SIG-M5 (cell line): ENCODE results near the gene UBXN4.
"Not testable (repeated sequence)": the region's sequence is repeated elsewhere in the genome, so short reads cannot be mapped to it uniquely, and the experiment has no call there.

Experiments used
- DNase-seq: peaks from one replicate; lab custom pipeline; 2025; lab: John Stamatoyannopoulos, UW

Gene UBXN4

GRCh38 chr2:135768863-135769262 is 27.2 kb downstream of the UBXN4 start:
- DNase-seq, result no peak

GRCh38 chr2:135773319-135773718 is 31.7 kb downstream of the UBXN4 start:
- DNase-seq, result no peak

- no peak for DNase-seq
These were observed 32.3 kb downstream of the UBXN4 start for GRCh38 chr2:135773917-135774316.

- no peak for DNase-seq
These were observed 33.8 kb downstream of the UBXN4 start for GRCh38 chr2:135775420-135775819.

GRCh38 chr2:135776367-135776766 is 34.7 kb downstream of the UBXN4 start:
- no peak for DNase-seq

GRCh38 chr2:135782231-135782630 is 40.6 kb downstream of the UBXN4 start:
- DNase-seq, result no peak

- DNase-seq, result no peak
These were observed 41.8 kb downstream of the UBXN4 start for GRCh38 chr2:135783439-135783838.

GRCh38 chr2:135785032-135785431 is 43.4 kb downstream of the UBXN4 start:
- no peak for DNase-seq

GRCh38 chr2:135786823-135787222 is 45.2 kb downstream of the UBXN4 start:
- DNase-seq, result no peak

- no peak for DNase-seq
These were observed 48.8 kb downstream of the UBXN4 start for GRCh38 chr2:135790423-135790822.

GRCh38 chr2:135791418-135792190 is 49.9 kb downstream of the UBXN4 start:
- no peak for DNase-seq

GRCh38 chr2:135792401-135793150 is 50.9 kb downstream of the UBXN4 start:
- no peak for DNase-seq

GRCh38 chr2:135795641-135796040 is 54.0 kb downstream of the UBXN4 start:
- not testable (repeated sequence) for DNase-seq

- DNase-seq, result no peak
These were observed 55.0 kb downstream of the UBXN4 start for GRCh38 chr2:135796606-135797005.

GRCh38 chr2:135797497-135798274 is 56.0 kb downstream of the UBXN4 start:
- DNase-seq, result peak; percentile 16

GRCh38 chr2:135798275-135798705 is 56.6 kb downstream of the UBXN4 start:
- no peak for DNase-seq

GRCh38 chr2:135798762-135799161 is 57.1 kb downstream of the UBXN4 start:
- DNase-seq, result no peak

GRCh38 chr2:135799738-135800137 is 58.1 kb downstream of the UBXN4 start:
- DNase-seq, result no peak

GRCh38 chr2:135800513-135801460 is 59.1 kb downstream of the UBXN4 start:
- DNase-seq, result no peak

GRCh38 chr2:135802350-135802749 is 60.7 kb downstream of the UBXN4 start:
- no peak for DNase-seq

GRCh38 chr2:135803278-135803677 is 61.6 kb downstream of the UBXN4 start:
- DNase-seq, result no peak
